Neutrophil (primary cell): ENCODE data around the gene CCDC102B.

Experiments used
- H3K27ac ChIP-seq: fragments of 200-600 bp; sonication (generic); 2 replicates; pipeline ENCODE4 v1.5.1; 2016; ENCODE audit warnings: mild to moderate bottlenecking, moderate library complexity
- H3K27me3 ChIP-seq: fragments of 200-600 bp; sonication (generic); 2 replicates; pipeline ENCODE4 v1.6.0; 2016; ENCODE audit warnings: mild to moderate bottlenecking
- H3K36me3 ChIP-seq: fragments of 200-600 bp; sonication (generic); 2 replicates; pipeline ENCODE4 v1.5.1; 2017
- H3K4me1 ChIP-seq, 2 experiments: fragments of 200-600 bp in 1 of 2; sonication (generic) in 1 of 2; 1 replicate in 1 of 2; 2 replicates in 1 of 2; pipeline versions ENCODE4 v1.5.1 to v1.6.1; 2013 to 2016; ENCODE audit warnings: low read depth in 1 of 2, low read length in 1 of 2, mild to moderate bottlenecking in 1 of 2, moderate library complexity in 1 of 2; ENCODE audit not compliant: control insufficient read depth in 1 of 2, insufficient read depth in 1 of 2
- H3K4me3 ChIP-seq, 2 experiments: fragments of 200-600 bp in 1 of 2; sonication (generic) in 1 of 2; 1 replicate in 1 of 2; 2 replicates in 1 of 2; pipeline ENCODE4 v1.5.1; 2013 to 2016; ENCODE audit warnings: low read depth in 1 of 2, low read length in 1 of 2, mild to moderate bottlenecking in 1 of 2, moderate library complexity in 1 of 2
- H3K9me3 ChIP-seq: fragments of 200-600 bp; sonication (generic); 2 replicates; pipeline ENCODE4 v1.5.1; 2016
- TF ChIP-seq, protein P1 (sequence below): fragments of 200-600 bp; sonication (generic); IDR thresholded peaks from 2 replicates; pipeline ENCODE4 v1.5.1; 2016; ENCODE audit warnings: antibody characterized with exemption

CCDC102B gene

GRCh38 chr18:68769461-68769860, 28.4 kb upstream of the CCDC102B start:
- no peaks in the 10 kb centered on the region for H3K27me3 ChIP-seq
- no peaks in the 10 kb centered on the region for H3K9me3 ChIP-seq
- H3K4me1 ChIP-seq: no peaks in the 10 kb centered on the region
- TF ChIP-seq, protein P1, sequence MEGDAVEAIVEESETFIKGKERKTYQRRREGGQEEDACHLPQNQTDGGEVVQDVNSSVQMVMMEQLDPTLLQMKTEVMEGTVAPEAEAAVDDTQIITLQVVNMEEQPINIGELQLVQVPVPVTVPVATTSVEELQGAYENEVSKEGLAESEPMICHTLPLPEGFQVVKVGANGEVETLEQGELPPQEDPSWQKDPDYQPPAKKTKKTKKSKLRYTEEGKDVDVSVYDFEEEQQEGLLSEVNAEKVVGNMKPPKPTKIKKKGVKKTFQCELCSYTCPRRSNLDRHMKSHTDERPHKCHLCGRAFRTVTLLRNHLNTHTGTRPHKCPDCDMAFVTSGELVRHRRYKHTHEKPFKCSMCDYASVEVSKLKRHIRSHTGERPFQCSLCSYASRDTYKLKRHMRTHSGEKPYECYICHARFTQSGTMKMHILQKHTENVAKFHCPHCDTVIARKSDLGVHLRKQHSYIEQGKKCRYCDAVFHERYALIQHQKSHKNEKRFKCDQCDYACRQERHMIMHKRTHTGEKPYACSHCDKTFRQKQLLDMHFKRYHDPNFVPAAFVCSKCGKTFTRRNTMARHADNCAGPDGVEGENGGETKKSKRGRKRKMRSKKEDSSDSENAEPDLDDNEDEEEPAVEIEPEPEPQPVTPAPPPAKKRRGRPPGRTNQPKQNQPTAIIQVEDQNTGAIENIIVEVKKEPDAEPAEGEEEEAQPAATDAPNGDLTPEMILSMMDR: no peak
- no peaks in the 10 kb centered on the region for H3K36me3 ChIP-seq
- no peak overlapping the region for H3K27ac ChIP-seq
- no peak overlapping the region for H3K4me3 ChIP-seq

- Histone ChIP-seq H3K27me3 (no peaks in the 10 kb centered on the region), H3K9me3 (no peaks in the 10 kb centered on the region), H3K4me3 (no peak overlapping the region), H3K4me1 (no peaks in the 10 kb centered on the region), H3K27ac (no peak overlapping the region), H3K36me3 (no peaks in the 10 kb centered on the region)
- TF ChIP-seq, protein P1: no peak
These were observed 25.6 kb upstream of the CCDC102B start for GRCh38 chr18:68772268-68772667.

- H3K36me3 ChIP-seq: no peaks in the 10 kb centered on the region
- no peaks in the 10 kb centered on the region for H3K27me3 ChIP-seq
- no peaks in the 10 kb centered on the region for H3K9me3 ChIP-seq
- no peak overlapping the region for H3K27ac ChIP-seq
- no peak overlapping the region for H3K4me3 ChIP-seq
- no peaks in the 10 kb centered on the region for H3K4me1 ChIP-seq
- TF ChIP-seq, protein P1: no peak
These were observed 19.5 kb upstream of the CCDC102B start for GRCh38 chr18:68778280-68778886.

GRCh38 chr18:68779169-68779568, 18.7 kb upstream of the CCDC102B start:
- Histone ChIP-seq H3K4me1 (no peaks in the 10 kb centered on the region), H3K4me3 (no peak overlapping the region), H3K9me3 (no peaks in the 10 kb centered on the region), H3K36me3 (no peaks in the 10 kb centered on the region), H3K27me3 (no peaks in the 10 kb centered on the region), H3K27ac (no peak overlapping the region)
- TF ChIP-seq, protein P1: no peak

- no peak overlapping the region for H3K4me3 ChIP-seq
- no peaks in the 10 kb centered on the region for H3K9me3 ChIP-seq
- TF ChIP-seq, protein P1: no peak
- H3K27ac ChIP-seq: no peak overlapping the region
- H3K27me3 ChIP-seq: no peaks in the 10 kb centered on the region
- H3K4me1 ChIP-seq: no peaks in the 10 kb centered on the region
- H3K36me3 ChIP-seq: no peaks in the 10 kb centered on the region
These were observed 16.9 kb upstream of the CCDC102B start for GRCh38 chr18:68780802-68781635.
